AG09309 (cell line): Measurements from ENCODE around the gene ZBTB45.

Experiments used
- DNase-seq: peaks from one replicate; pipeline ENCODE4 v3.0.0-alpha.2; 2010; ENCODE audit warnings: low read depth
- H3K4me3 ChIP-seq: 2 replicates; pipeline ENCODE4 v1.5.1; 2011; ENCODE audit warnings: mild to moderate bottlenecking, low read depth, low read length, moderate library complexity; ENCODE audit not compliant: control insufficient read depth
- CTCF ChIP-seq: IDR thresholded peaks from 2 replicates; pipeline ENCODE4 v1.5.1; 2011; ENCODE audit warnings: mild to moderate bottlenecking, low read depth, low read length, inconsistent platforms; ENCODE audit not compliant: insufficient read depth, control insufficient read depth; ENCODE audit errors: missing control alignments

The ZBTB45 gene

GRCh38 chr19:58536852-58537798 lies 17.5 kb upstream of the ZBTB45 start:
- DNase-seq, result no peak
- TF ChIP-seq CTCF, result no peak
- no peak overlapping the region for H3K4me3 ChIP-seq

GRCh38 chr19:58535857-58536256 lies 16.2 kb upstream of the ZBTB45 start:
- H3K4me3 ChIP-seq, result no peak overlapping the region
- TF ChIP-seq CTCF, result no peak
- DNase-seq, result no peak

GRCh38 chr19:58531034-58531840 lies 11.6 kb upstream of the ZBTB45 start:
- no peak overlapping the region for H3K4me3 ChIP-seq
- no peak for DNase-seq
- TF ChIP-seq CTCF, result no peak

GRCh38 chr19:58529405-58529804 lies 9.8 kb upstream of the ZBTB45 start:
- no peak overlapping the region for H3K4me3 ChIP-seq
- no peak for DNase-seq
- no peak for TF ChIP-seq CTCF

GRCh38 chr19:58522709-58523108 lies 3.1 kb upstream of the ZBTB45 start:
- DNase-seq, result no peak
- no peak for TF ChIP-seq CTCF
- no peak overlapping the region for H3K4me3 ChIP-seq

- no peak for DNase-seq
- no peak for TF ChIP-seq CTCF
- H3K4me3 ChIP-seq, result no peak overlapping the region
These were observed 2.0 kb upstream of the ZBTB45 start for GRCh38 chr19:58521651-58522050.
